Measurements from ENCODE around the gene ATP6V0E2. TPM values are rescaled to one million over a fixed set of nuclear protein-coding genes. Genes with fewer than 3 reads are reported as not detected.

Gene ATP6V0E2
- total and polyA plus RNA-seq, 8 donors, result 6.8 to 66.3 (median 16.7) TPM

Other genes with a start within 250 kb of the ATP6V0E2 start
- gene ZNF467, start 100.4 kb upstream of the ATP6V0E2 start, total RNA-seq, result 1 to 10 TPM; 6.3 to 9.5 (median 8.4) TPM
- gene ZNF467, start 100.4 kb upstream of the ATP6V0E2 start, polyA plus RNA-seq, result 10 to 100 TPM; 15.3 to 18.6 TPM
- 10 to 100 TPM in 4 of 6 donors, 1 to 10 TPM in 2; 8.3 to 17.6 (median 13.8) TPM for gene ZNF862, start 35.6 kb upstream of the ATP6V0E2 start, total RNA-seq
- 10 to 100 TPM; 16.0 to 20.1 TPM for gene ZNF862, start 35.6 kb upstream of the ATP6V0E2 start, polyA plus RNA-seq